WTC11 (cell line): ENCODE measurements around the gene SDHAF3. TPM values are rescaled to one million over a fixed set of nuclear protein-coding genes. Genes with fewer than 3 reads are reported as not detected.
"Not testable (repeated sequence)": the region's sequence is repeated elsewhere in the genome, so short reads cannot be mapped to it uniquely, and the experiment has no call there.

ENCODE experiments used
- ATAC-seq: fragments of 200-7000 bp; cut with Tn5 transposase; 2 replicates; pipeline ENCODE4 v1.10.0; 2021; ENCODE audit warnings: mild to moderate bottlenecking, moderate library complexity
- CTCF ChIA-PET: fragments of 300-600 bp; sonication (Branson Sonifier 250); formaldehyde crosslinking; loops from one replicate; lab custom pipeline; 2021; ENCODE audit warnings: antibody characterized with exemption; lab: Charles Lee
- POLR2A ChIA-PET: fragments of 350-600 bp; sonication (Branson Sonifier 250); formaldehyde crosslinking; loops from one replicate; lab custom pipeline; 2021; ENCODE audit warnings: antibody characterized with exemption; lab: Charles Lee
- DNase-seq: peaks from one replicate; pipeline ENCODE4 v3.0.0; 2021; ENCODE audit warnings: low spot score
- H3K27ac Mint-ChIP-seq: 2 replicates; pipeline ENCODE4 v1.8.0; 2021; ENCODE audit warnings: mixed read lengths
- H3K27me3 Mint-ChIP-seq: 2 replicates; pipeline ENCODE4 v1.8.0; 2021; ENCODE audit warnings: low read depth, mild to moderate bottlenecking, moderate library complexity, mixed read lengths
- H3K36me3 Mint-ChIP-seq: 2 replicates; pipeline ENCODE4 v1.8.0; 2021; ENCODE audit warnings: mixed read lengths
- H3K4me1 Mint-ChIP-seq: 2 replicates; pipeline ENCODE4 v1.8.0; 2022; ENCODE audit warnings: mixed read lengths
- H3K4me3 Mint-ChIP-seq: 2 replicates; pipeline ENCODE4 v1.8.0; 2021; ENCODE audit warnings: mild to moderate bottlenecking, moderate library complexity, mixed read lengths
- H3K9me3 Mint-ChIP-seq: 2 replicates; pipeline ENCODE4 v1.8.0; 2021; ENCODE audit warnings: mixed read lengths
- ELF4 ChIP-seq: sonication (generic); formaldehyde crosslinking; IDR thresholded peaks from 2 replicates; pipeline ENCODE4 v1.8.1; 2022; ENCODE audit warnings: low read depth, mild to moderate bottlenecking, moderate library complexity, missing genetic modification reagents
- EMX1 ChIP-seq: fragments of 250-450 bp; sonication (Bioruptor Pico); IDR thresholded peaks from 2 replicates; pipeline ENCODE4 v1.8.0; 2021; ENCODE audit warnings: mild to moderate bottlenecking
- FOXK1 ChIP-seq: sonication (generic); formaldehyde crosslinking; IDR thresholded peaks from 2 replicates; pipeline ENCODE4 v1.8.0; 2022; ENCODE audit warnings: mild to moderate bottlenecking, moderate library complexity, missing genetic modification reagents
- GRHL2 ChIP-seq: fragments of 250-450 bp; sonication (Bioruptor Pico); IDR thresholded peaks from 2 replicates; pipeline ENCODE4 v1.8.0; 2022; ENCODE audit warnings: mild to moderate bottlenecking, moderate library complexity; ENCODE audit not compliant: insufficient replicate concordance, severe bottlenecking
- GTF2I ChIP-seq: fragments of 250-450 bp; sonication (Bioruptor Pico); conservative IDR thresholded peaks from 2 replicates; pipeline ENCODE4 v1.4.0; 2021; ENCODE audit warnings: mild to moderate bottlenecking
- IRF1 ChIP-seq: sonication (generic); formaldehyde crosslinking; IDR thresholded peaks from 2 replicates; pipeline ENCODE4 v1.8.0; 2023; ENCODE audit warnings: missing genetic modification reagents
- MYBL2 ChIP-seq: sonication (generic); formaldehyde crosslinking; IDR thresholded peaks from 2 replicates; pipeline ENCODE4 v1.8.1; 2023; ENCODE audit warnings: mild to moderate bottlenecking, moderate library complexity, missing genetic modification reagents
- NR2C2 ChIP-seq: sonication (generic); formaldehyde crosslinking; IDR thresholded peaks from 2 replicates; pipeline ENCODE4 v1.8.0; 2022; ENCODE audit warnings: mild to moderate bottlenecking, missing genetic modification reagents
- RELA ChIP-seq: sonication (generic); formaldehyde crosslinking; IDR thresholded peaks from 2 replicates; pipeline ENCODE4 v1.8.1; 2022; ENCODE audit warnings: missing genetic modification reagents, mild to moderate bottlenecking, borderline replicate concordance
- SMAD3 ChIP-seq: sonication (generic); formaldehyde crosslinking; IDR thresholded peaks from 2 replicates; pipeline ENCODE4 v1.8.0; 2022; ENCODE audit warnings: missing genetic modification reagents, mild to moderate bottlenecking, borderline replicate concordance
- SMAD4 ChIP-seq: sonication (generic); formaldehyde crosslinking; IDR thresholded peaks from 2 replicates; pipeline ENCODE4 v1.8.0; 2022; ENCODE audit warnings: mild to moderate bottlenecking, missing genetic modification reagents
- TCF7 ChIP-seq: sonication (generic); formaldehyde crosslinking; IDR thresholded peaks from 2 replicates; pipeline ENCODE4 v1.8.0; 2022; ENCODE audit warnings: mild to moderate bottlenecking, low read depth, missing genetic modification reagents, moderate library complexity
- ZBTB21 ChIP-seq: sonication (generic); formaldehyde crosslinking; IDR thresholded peaks from 2 replicates; pipeline ENCODE4 v1.8.1; 2023; ENCODE audit warnings: mild to moderate bottlenecking, missing genetic modification reagents, borderline replicate concordance
- ZMAT4 ChIP-seq: fragments of 250-450 bp; sonication (Bioruptor Pico); IDR thresholded peaks from 2 replicates; pipeline ENCODE4 v1.9.0; 2021; ENCODE audit warnings: mild to moderate bottlenecking
- ZNF416 ChIP-seq: fragments of 250-450 bp; sonication (Bioruptor Pico); IDR thresholded peaks from 2 replicates; pipeline ENCODE4 v1.9.0; 2021; ENCODE audit warnings: mild to moderate bottlenecking, inconsistent platforms
- ZNF423 ChIP-seq: fragments of 250-450 bp; sonication (Bioruptor Pico); IDR thresholded peaks from 2 replicates; pipeline ENCODE4 v2.1.2; 2022; ENCODE audit warnings: mild to moderate bottlenecking, moderate library complexity
- total RNA-seq: library from RNA; stranded (reverse); gene quantifications from 3 replicates; pipeline ENCODE4 v1.2.3, GENCODE V29; 2021
- TF ChIP-seq, protein P1 (sequence below): sonication (generic); formaldehyde crosslinking; conservative IDR thresholded peaks from 2 replicates; pipeline ENCODE4 v1.8.1; 2023; ENCODE audit warnings: mild to moderate bottlenecking, low read depth, missing genetic modification reagents, moderate library complexity
- TF ChIP-seq, protein P2 (sequence below): sonication (generic); formaldehyde crosslinking; IDR thresholded peaks from 2 replicates; pipeline ENCODE4 v1.8.0; 2023; ENCODE audit warnings: mild to moderate bottlenecking, missing genetic modification reagents
- TF ChIP-seq, protein P3 (sequence below): fragments of 200-600 bp; IDR thresholded peaks from 2 replicates; pipeline ENCODE4 v1.8.0; 2022; ENCODE audit warnings: antibody characterized with exemption
- TF ChIP-seq, protein P4 (sequence below): sonication (generic); formaldehyde crosslinking; IDR thresholded peaks from 2 replicates; pipeline ENCODE4 v1.8.0; 2022; ENCODE audit warnings: mild to moderate bottlenecking, missing genetic modification reagents

Gene SDHAF3
- total RNA-seq, 1 experiment from 2014 or later, result 32.0 TPM

DNA sequence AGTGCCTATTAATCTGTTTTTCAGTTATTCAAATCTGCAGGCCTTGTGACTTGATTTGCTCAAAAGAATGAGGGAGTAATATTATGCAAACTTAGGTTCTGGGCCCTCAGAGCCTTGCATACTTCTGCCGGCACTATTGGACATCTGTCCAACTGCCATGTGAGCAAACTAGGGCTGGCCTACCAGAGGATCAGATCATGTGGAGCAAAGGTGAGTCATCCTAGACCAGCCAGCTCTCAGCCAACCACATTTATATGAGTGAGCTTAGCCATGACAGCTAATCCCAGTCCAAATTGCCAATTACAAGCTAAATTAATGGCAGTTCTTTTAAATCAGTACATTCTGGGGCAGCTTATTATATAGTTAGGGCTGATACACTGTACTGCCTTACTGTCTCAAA, 69.6 kb downstream of the SDHAF3 start (continued):
- TF ChIP-seq, protein P1, sequence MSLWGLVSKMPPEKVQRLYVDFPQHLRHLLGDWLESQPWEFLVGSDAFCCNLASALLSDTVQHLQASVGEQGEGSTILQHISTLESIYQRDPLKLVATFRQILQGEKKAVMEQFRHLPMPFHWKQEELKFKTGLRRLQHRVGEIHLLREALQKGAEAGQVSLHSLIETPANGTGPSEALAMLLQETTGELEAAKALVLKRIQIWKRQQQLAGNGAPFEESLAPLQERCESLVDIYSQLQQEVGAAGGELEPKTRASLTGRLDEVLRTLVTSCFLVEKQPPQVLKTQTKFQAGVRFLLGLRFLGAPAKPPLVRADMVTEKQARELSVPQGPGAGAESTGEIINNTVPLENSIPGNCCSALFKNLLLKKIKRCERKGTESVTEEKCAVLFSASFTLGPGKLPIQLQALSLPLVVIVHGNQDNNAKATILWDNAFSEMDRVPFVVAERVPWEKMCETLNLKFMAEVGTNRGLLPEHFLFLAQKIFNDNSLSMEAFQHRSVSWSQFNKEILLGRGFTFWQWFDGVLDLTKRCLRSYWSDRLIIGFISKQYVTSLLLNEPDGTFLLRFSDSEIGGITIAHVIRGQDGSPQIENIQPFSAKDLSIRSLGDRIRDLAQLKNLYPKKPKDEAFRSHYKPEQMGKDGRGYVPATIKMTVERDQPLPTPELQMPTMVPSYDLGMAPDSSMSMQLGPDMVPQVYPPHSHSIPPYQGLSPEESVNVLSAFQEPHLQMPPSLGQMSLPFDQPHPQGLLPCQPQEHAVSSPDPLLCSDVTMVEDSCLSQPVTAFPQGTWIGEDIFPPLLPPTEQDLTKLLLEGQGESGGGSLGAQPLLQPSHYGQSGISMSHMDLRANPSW, result no peak
- no peak for TF ChIP-seq ELF4 (CRISPR knock-in tag)

- H3K36me3 Mint-ChIP-seq, H3K4me3 Mint-ChIP-seq, CTCF ChIA-PET, H3K27me3 Mint-ChIP-seq, H3K4me1 Mint-ChIP-seq, H3K9me3 Mint-ChIP-seq, ATAC-seq, DNase-seq, H3K27ac Mint-ChIP-seq, POLR2A ChIA-PET: not testable (repeated sequence)
Measured at GRCh38 chr7:97196174-97196573, 78.7 kb downstream of the SDHAF3 start.

GRCh38 chr7:97198596-97198995, 81.1 kb downstream of the SDHAF3 start:
- H3K4me3 Mint-ChIP-seq, result no peak overlapping the region
- ATAC-seq, result no peak
- TF ChIP-seq, protein P2, sequence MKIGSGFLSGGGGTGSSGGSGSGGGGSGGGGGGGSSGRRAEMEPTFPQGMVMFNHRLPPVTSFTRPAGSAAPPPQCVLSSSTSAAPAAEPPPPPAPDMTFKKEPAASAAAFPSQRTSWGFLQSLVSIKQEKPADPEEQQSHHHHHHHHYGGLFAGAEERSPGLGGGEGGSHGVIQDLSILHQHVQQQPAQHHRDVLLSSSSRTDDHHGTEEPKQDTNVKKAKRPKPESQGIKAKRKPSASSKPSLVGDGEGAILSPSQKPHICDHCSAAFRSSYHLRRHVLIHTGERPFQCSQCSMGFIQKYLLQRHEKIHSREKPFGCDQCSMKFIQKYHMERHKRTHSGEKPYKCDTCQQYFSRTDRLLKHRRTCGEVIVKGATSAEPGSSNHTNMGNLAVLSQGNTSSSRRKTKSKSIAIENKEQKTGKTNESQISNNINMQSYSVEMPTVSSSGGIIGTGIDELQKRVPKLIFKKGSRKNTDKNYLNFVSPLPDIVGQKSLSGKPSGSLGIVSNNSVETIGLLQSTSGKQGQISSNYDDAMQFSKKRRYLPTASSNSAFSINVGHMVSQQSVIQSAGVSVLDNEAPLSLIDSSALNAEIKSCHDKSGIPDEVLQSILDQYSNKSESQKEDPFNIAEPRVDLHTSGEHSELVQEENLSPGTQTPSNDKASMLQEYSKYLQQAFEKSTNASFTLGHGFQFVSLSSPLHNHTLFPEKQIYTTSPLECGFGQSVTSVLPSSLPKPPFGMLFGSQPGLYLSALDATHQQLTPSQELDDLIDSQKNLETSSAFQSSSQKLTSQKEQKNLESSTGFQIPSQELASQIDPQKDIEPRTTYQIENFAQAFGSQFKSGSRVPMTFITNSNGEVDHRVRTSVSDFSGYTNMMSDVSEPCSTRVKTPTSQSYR, result no peak
- TF ChIP-seq GTF2I (CRISPR knock-in tag) (no peak), EMX1 (CRISPR knock-in tag) (no peak), FOXK1 (CRISPR knock-in tag) (no peak), RELA (CRISPR knock-in tag) (no peak), IRF1 (no peak), MYBL2 (CRISPR knock-in tag) (no peak), SMAD4 (CRISPR knock-in tag) (no peak)
- TF ChIP-seq, protein P3, sequence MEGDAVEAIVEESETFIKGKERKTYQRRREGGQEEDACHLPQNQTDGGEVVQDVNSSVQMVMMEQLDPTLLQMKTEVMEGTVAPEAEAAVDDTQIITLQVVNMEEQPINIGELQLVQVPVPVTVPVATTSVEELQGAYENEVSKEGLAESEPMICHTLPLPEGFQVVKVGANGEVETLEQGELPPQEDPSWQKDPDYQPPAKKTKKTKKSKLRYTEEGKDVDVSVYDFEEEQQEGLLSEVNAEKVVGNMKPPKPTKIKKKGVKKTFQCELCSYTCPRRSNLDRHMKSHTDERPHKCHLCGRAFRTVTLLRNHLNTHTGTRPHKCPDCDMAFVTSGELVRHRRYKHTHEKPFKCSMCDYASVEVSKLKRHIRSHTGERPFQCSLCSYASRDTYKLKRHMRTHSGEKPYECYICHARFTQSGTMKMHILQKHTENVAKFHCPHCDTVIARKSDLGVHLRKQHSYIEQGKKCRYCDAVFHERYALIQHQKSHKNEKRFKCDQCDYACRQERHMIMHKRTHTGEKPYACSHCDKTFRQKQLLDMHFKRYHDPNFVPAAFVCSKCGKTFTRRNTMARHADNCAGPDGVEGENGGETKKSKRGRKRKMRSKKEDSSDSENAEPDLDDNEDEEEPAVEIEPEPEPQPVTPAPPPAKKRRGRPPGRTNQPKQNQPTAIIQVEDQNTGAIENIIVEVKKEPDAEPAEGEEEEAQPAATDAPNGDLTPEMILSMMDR, result no peak
- DNase-seq, result no peak
- H3K27me3 Mint-ChIP-seq, result no peaks in the 10 kb centered on the region
- peaks cover 6% of the 10 kb centered on the region for H3K9me3 Mint-ChIP-seq
- no peak overlapping the region for H3K27ac Mint-ChIP-seq
- ChIA-PET CTCF (no interaction called here), POLR2A (no interaction called here)
- no peaks in the 10 kb centered on the region for H3K4me1 Mint-ChIP-seq
- H3K36me3 Mint-ChIP-seq, result no peaks in the 10 kb centered on the region

DNA sequence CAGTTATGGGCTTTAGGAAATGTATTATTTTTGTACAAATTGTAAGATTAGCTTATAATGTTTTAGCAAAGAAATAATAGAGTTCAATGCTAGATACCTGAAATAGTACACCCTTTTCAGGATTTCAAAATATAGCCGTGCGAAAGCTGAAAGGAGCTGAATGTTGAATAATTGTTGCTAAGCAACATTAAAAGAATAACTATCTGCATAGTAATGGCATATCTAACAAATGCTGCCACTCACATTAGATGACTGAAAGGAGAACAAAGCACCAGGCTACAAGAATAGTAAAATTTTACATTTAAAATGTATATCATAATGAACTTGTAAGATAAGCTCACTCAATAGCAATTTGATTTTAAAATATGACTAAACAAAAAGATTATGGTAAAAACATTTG, 82.5 kb downstream of the SDHAF3 start:
- Mint-ChIP-seq H3K4me3 (no peak overlapping the region), H3K27ac (no peak overlapping the region), H3K36me3 (no peaks in the 10 kb centered on the region), H3K27me3 (no peaks in the 10 kb centered on the region), H3K4me1 (no peaks in the 10 kb centered on the region), H3K9me3 (peaks cover 6% of the 10 kb centered on the region)
- CTCF ChIA-PET, result no interaction called here
- POLR2A ChIA-PET, result no interaction called here
- ATAC-seq (no peak), DNase-seq (no peak)
- TF ChIP-seq GRHL2 (no peak), TCF7 (CRISPR knock-in tag) (no peak), SMAD3 (CRISPR knock-in tag) (no peak), ZNF416 (CRISPR knock-in tag) (no peak), ZMAT4 (CRISPR knock-in tag) (no peak), ZBTB21 (CRISPR knock-in tag) (no peak), ZNF423 (no peak), NR2C2 (CRISPR knock-in tag) (no peak)
- TF ChIP-seq, protein P1, result no peak
- TF ChIP-seq, protein P4, sequence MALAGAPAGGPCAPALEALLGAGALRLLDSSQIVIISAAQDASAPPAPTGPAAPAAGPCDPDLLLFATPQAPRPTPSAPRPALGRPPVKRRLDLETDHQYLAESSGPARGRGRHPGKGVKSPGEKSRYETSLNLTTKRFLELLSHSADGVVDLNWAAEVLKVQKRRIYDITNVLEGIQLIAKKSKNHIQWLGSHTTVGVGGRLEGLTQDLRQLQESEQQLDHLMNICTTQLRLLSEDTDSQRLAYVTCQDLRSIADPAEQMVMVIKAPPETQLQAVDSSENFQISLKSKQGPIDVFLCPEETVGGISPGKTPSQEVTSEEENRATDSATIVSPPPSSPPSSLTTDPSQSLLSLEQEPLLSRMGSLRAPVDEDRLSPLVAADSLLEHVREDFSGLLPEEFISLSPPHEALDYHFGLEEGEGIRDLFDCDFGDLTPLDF (CRISPR knock-in tag), result no peak
